ENCODE data around the gene CCDC88C. TPM values are rescaled to one million over a fixed set of nuclear protein-coding genes. Genes with fewer than 3 reads are reported as not detected.

Gene CCDC88C
- total RNA-seq, 1 experiment from 2014 or later, result 5.8 TPM

- no peaks in the 10 kb centered on the region for H3K27me3 ChIP-seq
- H3K9me3 ChIP-seq, result no peaks in the 10 kb centered on the region
- DNase-seq, result no peak
- no peak overlapping the region for H3K4me3 ChIP-seq
- no peaks in the 10 kb centered on the region for H3K36me3 ChIP-seq
These were observed 24.9 kb downstream of the CCDC88C start for GRCh38 chr14:91392623-91393303.

GRCh38 chr14:91390165-91390778 is 27.3 kb downstream of the CCDC88C start:
- H3K36me3 ChIP-seq, result no peaks in the 10 kb centered on the region
- DNase-seq, result no peak
- H3K9me3 ChIP-seq, result no peaks in the 10 kb centered on the region
- no peaks in the 10 kb centered on the region for H3K27me3 ChIP-seq
- no peak overlapping the region for H3K4me3 ChIP-seq

- DNase-seq, result no peak
These were observed 28.5 kb downstream of the CCDC88C start for GRCh38 chr14:91389150-91389549.

GRCh38 chr14:91388551-91388975 is 29.1 kb downstream of the CCDC88C start:
- H3K9me3 ChIP-seq, result no peaks in the 10 kb centered on the region
- no peak overlapping the region for H3K4me3 ChIP-seq
- H3K36me3 ChIP-seq, result no peaks in the 10 kb centered on the region
- no peak for DNase-seq
- H3K27me3 ChIP-seq, result no peaks in the 10 kb centered on the region

More at GRCh38 chr14:91389150-91389549, 28.5 kb downstream of the CCDC88C start:
- Histone ChIP-seq H3K36me3 (no peaks in the 10 kb centered on the region), H3K9me3 (no peaks in the 10 kb centered on the region), H3K27me3 (no peaks in the 10 kb centered on the region), H3K4me3 (no peak overlapping the region)

- DNase-seq, result no peak
- H3K9me3 ChIP-seq, result no peaks in the 10 kb centered on the region
- H3K36me3 ChIP-seq, result no peaks in the 10 kb centered on the region
- H3K27me3 ChIP-seq, result no peaks in the 10 kb centered on the region
- no peak overlapping the region for H3K4me3 ChIP-seq
These were observed 29.7 kb downstream of the CCDC88C start for GRCh38 chr14:91387951-91388381.

GRCh38 chr14:91387169-91387835 is 30.3 kb downstream of the CCDC88C start:
- H3K27me3 ChIP-seq, result no peaks in the 10 kb centered on the region
- peak; percentile 78 for DNase-seq
- no peak overlapping the region for H3K4me3 ChIP-seq

GRCh38 chr14:91385697-91386096 is 31.9 kb downstream of the CCDC88C start:
- no peaks in the 10 kb centered on the region for H3K27me3 ChIP-seq
- H3K9me3 ChIP-seq, result no peaks in the 10 kb centered on the region
- DNase-seq, result no peak

More at GRCh38 chr14:91387169-91387835, 30.3 kb downstream of the CCDC88C start:
- no peaks in the 10 kb centered on the region for H3K9me3 ChIP-seq
- no peaks in the 10 kb centered on the region for H3K36me3 ChIP-seq

GRCh38 chr14:91385224-91385623 is 32.4 kb downstream of the CCDC88C start:
- H3K36me3 ChIP-seq, result no peaks in the 10 kb centered on the region
- no peak overlapping the region for H3K4me3 ChIP-seq
- no peaks in the 10 kb centered on the region for H3K9me3 ChIP-seq
- no peaks in the 10 kb centered on the region for H3K27me3 ChIP-seq
- no peak for DNase-seq

More at GRCh38 chr14:91385697-91386096, 31.9 kb downstream of the CCDC88C start:
- Histone ChIP-seq H3K36me3 (no peaks in the 10 kb centered on the region), H3K4me3 (no peak overlapping the region)

- no peaks in the 10 kb centered on the region for H3K36me3 ChIP-seq
- H3K9me3 ChIP-seq, result no peaks in the 10 kb centered on the region
- H3K4me3 ChIP-seq, result no peak overlapping the region
- H3K27me3 ChIP-seq, result no peaks in the 10 kb centered on the region
- no peak for DNase-seq
These were observed 34.2 kb downstream of the CCDC88C start for GRCh38 chr14:91383439-91383838.

GRCh38 chr14:91381801-91382670 is 35.6 kb downstream of the CCDC88C start:
- DNase-seq, result no peak
- Histone ChIP-seq H3K9me3 (no peaks in the 10 kb centered on the region), H3K36me3 (no peaks in the 10 kb centered on the region), H3K27me3 (no peaks in the 10 kb centered on the region), H3K4me3 (no peak overlapping the region)

- no peak overlapping the region for H3K4me3 ChIP-seq
- H3K27me3 ChIP-seq, result no peaks in the 10 kb centered on the region
- no peaks in the 10 kb centered on the region for H3K36me3 ChIP-seq
- peak; percentile 55 for DNase-seq
- no peaks in the 10 kb centered on the region for H3K9me3 ChIP-seq
These were observed 36.8 kb downstream of the CCDC88C start for GRCh38 chr14:91380610-91381371.

- H3K4me3 ChIP-seq, result no peak overlapping the region
- no peaks in the 10 kb centered on the region for H3K27me3 ChIP-seq
- no peaks in the 10 kb centered on the region for H3K9me3 ChIP-seq
- DNase-seq, result no peak
- no peaks in the 10 kb centered on the region for H3K36me3 ChIP-seq
These were observed 37.5 kb downstream of the CCDC88C start for GRCh38 chr14:91380123-91380522.

- H3K27me3 ChIP-seq, result no peaks in the 10 kb centered on the region
- DNase-seq, result no peak
These were observed 38.1 kb downstream of the CCDC88C start for GRCh38 chr14:91379579-91379932.

GRCh38 chr14:91378930-91379578 is 38.6 kb downstream of the CCDC88C start:
- H3K36me3 ChIP-seq, result no peaks in the 10 kb centered on the region
- H3K9me3 ChIP-seq, result no peaks in the 10 kb centered on the region
- peak; percentile 69 for DNase-seq
- H3K4me3 ChIP-seq, result no peak overlapping the region
- no peaks in the 10 kb centered on the region for H3K27me3 ChIP-seq

More at GRCh38 chr14:91379579-91379932, 38.1 kb downstream of the CCDC88C start:
- Histone ChIP-seq H3K9me3 (no peaks in the 10 kb centered on the region), H3K4me3 (no peak overlapping the region), H3K36me3 (no peaks in the 10 kb centered on the region)

GRCh38 chr14:91377700-91378652 is 39.6 kb downstream of the CCDC88C start:
- Histone ChIP-seq H3K36me3 (no peaks in the 10 kb centered on the region), H3K4me3 (no peak overlapping the region), H3K9me3 (no peaks in the 10 kb centered on the region), H3K27me3 (no peaks in the 10 kb centered on the region)
- no peak for DNase-seq

Measured in MG63 (cell line).